GM15510 (cell line): ENCODE results near the gene RBX1.

ENCODE experiments used
- POLR2A ChIP-seq: IDR thresholded peaks from 3 replicates; pipeline ENCODE4 v1.6.1; 2011; ENCODE audit warnings: borderline replicate concordance; ENCODE audit not compliant: insufficient read length; ENCODE audit errors: extremely low read depth

Gene RBX1

GRCh38 chr22:41000941-41001721, 50.0 kb downstream of the RBX1 start:
- no peak for TF ChIP-seq POLR2A

DNA sequence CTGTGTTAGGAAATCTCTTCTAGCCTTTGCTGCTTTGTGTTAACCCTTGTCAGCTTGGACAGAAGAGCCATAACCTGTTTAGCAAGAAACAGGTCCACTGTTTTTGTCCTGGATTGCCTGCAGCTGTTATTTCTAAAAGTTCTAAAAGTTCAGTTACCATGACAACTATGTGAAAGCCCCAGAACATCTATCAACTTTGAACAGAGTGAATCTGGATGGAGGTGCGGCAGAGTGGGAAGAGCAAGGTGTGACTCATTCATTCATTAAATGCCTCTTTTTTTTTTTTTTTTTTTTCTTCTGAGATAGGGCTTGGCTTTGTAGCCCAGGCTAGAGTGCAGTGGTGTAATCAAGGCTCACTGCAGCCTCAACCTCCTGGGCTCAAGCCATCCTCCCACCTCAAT, 50.5 kb downstream of the RBX1 start:
- no peak for TF ChIP-seq POLR2A

GRCh38 chr22:41003066-41003465, 51.9 kb downstream of the RBX1 start:
- no peak for TF ChIP-seq POLR2A

- TF ChIP-seq POLR2A: no peak
Measured at GRCh38 chr22:41003976-41004375, 52.8 kb downstream of the RBX1 start.

DNA sequence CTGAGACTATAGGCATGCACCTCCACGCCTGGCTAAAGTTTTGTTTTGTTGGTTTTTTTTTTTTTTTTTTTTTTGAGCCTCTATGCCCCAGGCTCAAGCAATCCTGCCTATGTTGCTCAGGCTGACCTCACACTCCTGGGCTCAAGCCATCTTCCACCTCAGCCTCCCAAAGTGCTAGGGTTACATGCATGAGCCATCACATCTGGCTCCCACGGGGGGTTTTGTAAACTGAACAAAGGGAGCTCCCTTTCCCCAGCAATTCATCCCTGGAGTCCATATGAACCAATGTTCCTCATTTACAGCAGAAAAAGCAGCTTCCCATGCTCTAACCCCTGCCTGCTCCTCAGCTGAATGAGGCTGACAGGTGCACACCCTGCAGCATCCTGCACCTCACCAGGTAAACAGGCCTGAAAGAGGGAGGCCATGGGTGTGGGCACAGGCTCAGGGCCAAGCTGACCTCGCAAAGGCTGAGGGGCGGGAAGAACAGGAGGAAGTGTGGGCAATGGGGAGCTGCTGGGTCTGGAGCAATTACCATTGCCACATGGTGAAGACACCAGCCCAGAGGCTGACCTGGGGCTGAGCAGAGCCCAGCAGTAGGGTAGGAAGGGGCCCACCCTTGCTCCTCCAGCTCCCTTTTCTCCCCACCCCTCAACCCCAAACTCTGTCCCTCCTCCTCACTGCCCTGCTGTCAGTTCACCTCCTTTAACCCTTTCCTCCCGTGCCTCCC, 58.2 kb downstream of the RBX1 start:
- TF ChIP-seq POLR2A: no peak

GRCh38 chr22:41015003-41015402, 63.8 kb downstream of the RBX1 start:
- no peak for TF ChIP-seq POLR2A

- TF ChIP-seq POLR2A: no peak
Measured at GRCh38 chr22:41021061-41021612, 70.0 kb downstream of the RBX1 start.

DNA sequence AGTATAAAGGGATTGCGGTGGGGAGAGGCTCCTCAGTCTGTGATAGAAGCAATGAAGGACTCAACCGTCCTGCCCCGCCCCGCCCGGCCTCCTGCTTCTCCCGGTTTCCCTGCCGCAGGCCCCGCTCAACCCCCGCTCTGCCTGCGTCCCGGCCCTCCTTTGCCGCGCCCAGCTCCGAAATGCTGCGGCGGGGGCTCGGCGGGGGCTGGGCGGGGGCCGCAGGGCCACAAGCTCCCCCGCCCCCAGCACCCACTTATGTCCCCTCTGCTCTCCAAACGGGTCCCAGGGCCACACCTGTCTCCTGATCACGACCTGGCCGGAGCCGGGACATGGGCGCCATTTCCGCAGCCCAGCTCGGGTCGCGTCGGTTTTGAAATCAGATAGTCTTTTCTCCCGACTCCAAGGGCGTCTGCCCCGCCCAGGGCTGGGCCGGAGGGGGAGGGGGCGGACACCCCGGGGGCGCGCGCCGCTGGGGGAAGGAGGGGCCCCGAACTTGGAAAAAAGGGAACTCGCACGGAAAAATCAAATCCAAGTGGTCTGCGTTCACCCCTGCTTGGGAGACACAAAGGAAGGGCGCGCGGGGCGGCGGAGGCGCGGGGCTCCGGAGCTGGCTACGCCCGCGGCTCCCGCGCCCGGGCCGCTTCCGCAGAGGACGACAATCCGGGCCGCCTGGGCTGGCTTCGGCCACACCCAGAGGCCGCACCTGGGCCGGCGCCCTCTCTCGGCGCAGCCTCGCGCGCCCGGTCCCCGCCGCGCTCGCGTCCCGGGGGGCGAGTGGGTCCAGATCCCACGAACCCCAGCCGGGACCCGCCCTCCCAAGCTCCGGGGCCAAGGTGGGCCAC, 70.7 kb downstream of the RBX1 start:
- TF ChIP-seq POLR2A: no peak

- no peak for TF ChIP-seq POLR2A
Measured at GRCh38 chr22:41022470-41023298, 71.5 kb downstream of the RBX1 start.
